Astrocyte of the cerebellum (primary cell): Measurements from ENCODE around the gene INSIG1.

Source experiments
- DNase-seq: peaks from one replicate; pipeline ENCODE4 v3.0.0-alpha.2; 2011; ENCODE audit warnings: low read depth
- H3K4me3 ChIP-seq: 2 replicates; pipeline ENCODE4 v1.5.1; 2011; ENCODE audit warnings: mild to moderate bottlenecking, low read depth, low read length, moderate library complexity
- in situ Hi-C: cut with HindIII; loops from 2 replicates; pipeline ENCODE4 v1.10.0; 2017; ENCODE audit warnings: low sequenced_read_pairs
- TF ChIP-seq, protein P1 (sequence below): IDR thresholded peaks from 2 replicates; pipeline ENCODE4 v1.5.1; 2012; ENCODE audit warnings: low read length, low read depth, moderate library complexity, mild to moderate bottlenecking; ENCODE audit errors: missing control alignments

The INSIG1 gene

DNA sequence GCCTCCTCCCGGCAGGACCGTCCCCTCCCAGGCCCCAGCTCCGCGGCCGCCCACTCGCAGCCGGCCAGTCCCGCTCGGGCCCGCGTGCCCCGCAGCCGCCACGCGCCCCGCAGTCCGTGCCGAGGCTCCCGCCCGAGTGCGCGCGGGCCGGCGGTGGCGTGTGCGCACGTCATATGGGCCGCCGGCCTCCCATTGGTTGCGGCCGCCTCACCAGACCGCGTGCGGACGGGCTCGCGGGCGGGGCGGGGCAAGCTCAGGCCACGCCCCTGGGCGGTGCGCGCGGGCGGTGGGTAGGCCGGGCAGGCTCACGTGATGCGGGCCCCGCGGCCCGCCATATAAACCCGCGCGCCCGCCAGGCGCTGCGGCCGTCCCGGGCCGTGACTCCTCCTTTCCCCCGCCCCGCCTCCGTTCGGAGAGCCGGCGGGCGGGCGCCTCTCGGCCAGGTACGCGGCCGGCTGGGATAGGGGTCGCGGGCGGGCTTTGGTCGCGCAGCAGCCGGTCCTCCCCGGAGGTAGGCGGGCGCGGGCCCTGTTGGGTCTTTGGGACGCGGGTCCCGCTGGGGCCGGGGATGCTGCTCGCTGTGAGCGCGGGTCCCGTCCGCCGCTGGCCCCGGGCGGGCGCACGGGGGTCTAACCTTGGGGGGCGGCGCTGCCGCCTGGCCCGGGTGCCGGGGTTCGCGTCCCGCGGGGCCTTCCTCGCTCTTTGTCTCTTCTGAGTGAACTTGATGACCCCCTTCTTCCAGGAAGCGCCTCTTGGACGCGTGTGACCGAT is at the start of gene INSIG1:
TSS of gene INSIG1 (plus strand) at position 362 of the 771 bp plus-strand sequence. CDS start at position 770, 408 bp downstream.
- peak within 1 kb of the TSS; percentile 82 for H3K4me3 ChIP-seq
- in situ Hi-C loops = no loop called here
- DNase-seq = peak; percentile 79
- TF ChIP-seq, protein P1, sequence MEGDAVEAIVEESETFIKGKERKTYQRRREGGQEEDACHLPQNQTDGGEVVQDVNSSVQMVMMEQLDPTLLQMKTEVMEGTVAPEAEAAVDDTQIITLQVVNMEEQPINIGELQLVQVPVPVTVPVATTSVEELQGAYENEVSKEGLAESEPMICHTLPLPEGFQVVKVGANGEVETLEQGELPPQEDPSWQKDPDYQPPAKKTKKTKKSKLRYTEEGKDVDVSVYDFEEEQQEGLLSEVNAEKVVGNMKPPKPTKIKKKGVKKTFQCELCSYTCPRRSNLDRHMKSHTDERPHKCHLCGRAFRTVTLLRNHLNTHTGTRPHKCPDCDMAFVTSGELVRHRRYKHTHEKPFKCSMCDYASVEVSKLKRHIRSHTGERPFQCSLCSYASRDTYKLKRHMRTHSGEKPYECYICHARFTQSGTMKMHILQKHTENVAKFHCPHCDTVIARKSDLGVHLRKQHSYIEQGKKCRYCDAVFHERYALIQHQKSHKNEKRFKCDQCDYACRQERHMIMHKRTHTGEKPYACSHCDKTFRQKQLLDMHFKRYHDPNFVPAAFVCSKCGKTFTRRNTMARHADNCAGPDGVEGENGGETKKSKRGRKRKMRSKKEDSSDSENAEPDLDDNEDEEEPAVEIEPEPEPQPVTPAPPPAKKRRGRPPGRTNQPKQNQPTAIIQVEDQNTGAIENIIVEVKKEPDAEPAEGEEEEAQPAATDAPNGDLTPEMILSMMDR = no peak

- H3K4me3 ChIP-seq = no peak overlapping the region
- DNase-seq = no peak
- in situ Hi-C loops = loop anchor here (5.0 kb wide), 1 partner anchor 34 kb away; no protein-coding TSS in a partner anchor
- TF ChIP-seq, protein P1 = no peak
These were observed 49.3 kb upstream of the INSIG1 start for GRCh38 chr7:155248366-155248756.

GRCh38 chr7:155251831-155252230 is 45.8 kb upstream of the INSIG1 start:
- TF ChIP-seq, protein P1 = no peak
- DNase-seq = no peak
- in situ Hi-C loops = no loop called here
- no peak overlapping the region for H3K4me3 ChIP-seq

- no peak overlapping the region for H3K4me3 ChIP-seq
- peak; percentile 29 for DNase-seq
- in situ Hi-C loops = no loop called here
- TF ChIP-seq, protein P1 = no peak
These were observed 45.2 kb upstream of the INSIG1 start for GRCh38 chr7:155252444-155252887.

DNA sequence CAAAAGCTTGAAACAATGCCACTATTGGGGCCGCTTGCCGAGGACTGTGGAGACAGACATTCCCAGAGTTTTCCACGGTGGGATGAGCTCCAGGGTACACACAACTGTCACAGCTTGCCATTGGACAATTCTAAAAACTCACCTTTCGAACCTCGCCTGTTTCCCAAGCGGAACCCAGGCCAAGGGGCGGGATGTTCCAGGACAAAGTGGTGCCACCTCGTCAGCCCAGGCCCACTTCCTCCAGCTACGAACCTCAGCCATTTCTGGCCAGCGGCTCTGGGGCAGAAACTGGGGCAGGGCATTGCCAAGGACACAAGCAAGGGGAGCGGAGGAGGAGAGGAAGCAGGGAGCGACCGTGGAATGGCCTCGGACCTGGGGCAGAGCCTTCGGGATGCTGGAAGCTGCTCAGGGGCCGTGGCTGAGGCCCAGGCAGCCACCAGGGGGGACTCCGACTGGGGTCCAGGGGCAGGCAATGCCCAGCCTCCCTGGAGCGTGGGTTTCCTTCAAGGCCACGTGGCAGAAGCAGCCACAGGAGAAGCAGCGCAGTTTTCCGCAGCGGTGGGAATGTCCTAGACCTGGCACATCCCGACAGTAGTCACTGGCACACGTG is 44.7 kb upstream of the INSIG1 start:
- no peak overlapping the region for H3K4me3 ChIP-seq
- no peak for DNase-seq
- TF ChIP-seq, protein P1 = no peak
- in situ Hi-C loops = no loop called here

GRCh38 chr7:155254018-155254417 is 43.7 kb upstream of the INSIG1 start:
- TF ChIP-seq, protein P1 = no peak
- DNase-seq = no peak
- H3K4me3 ChIP-seq = no peak overlapping the region
- in situ Hi-C loops = no loop called here
